ACHN (cell line): ENCODE data around the gene NRP1.
"Not testable (repeated sequence)": the region's sequence is repeated elsewhere in the genome, so short reads cannot be mapped to it uniquely, and the experiment has no call there.

ENCODE experiments used
- DNase-seq: peaks from one replicate; pipeline ENCODE4 v3.0.0-alpha.2; 2015
- in situ Hi-C: cut with HindIII; loops from 2 replicates; pipeline ENCODE4 v1.10.0; 2017; ENCODE audit warnings: low sequenced_read_pairs, low pct_ligation_motif_present, low pct_unique_long_range_greater_than_20kb

Gene NRP1

GRCh38 chr10:33334153-33334804, at the start of gene NRP1:
NRP1 (minus strand) TSS chr10:33334667; CDS start chr10:33334382, 285 bp downstream.
- in situ Hi-C loops, result no loop called here
- DNase-seq, result no peak

GRCh38 chr10:33384201-33384600, 49.7 kb upstream of the NRP1 start:
- in situ Hi-C loops, DNase-seq: not testable (repeated sequence)

DNA sequence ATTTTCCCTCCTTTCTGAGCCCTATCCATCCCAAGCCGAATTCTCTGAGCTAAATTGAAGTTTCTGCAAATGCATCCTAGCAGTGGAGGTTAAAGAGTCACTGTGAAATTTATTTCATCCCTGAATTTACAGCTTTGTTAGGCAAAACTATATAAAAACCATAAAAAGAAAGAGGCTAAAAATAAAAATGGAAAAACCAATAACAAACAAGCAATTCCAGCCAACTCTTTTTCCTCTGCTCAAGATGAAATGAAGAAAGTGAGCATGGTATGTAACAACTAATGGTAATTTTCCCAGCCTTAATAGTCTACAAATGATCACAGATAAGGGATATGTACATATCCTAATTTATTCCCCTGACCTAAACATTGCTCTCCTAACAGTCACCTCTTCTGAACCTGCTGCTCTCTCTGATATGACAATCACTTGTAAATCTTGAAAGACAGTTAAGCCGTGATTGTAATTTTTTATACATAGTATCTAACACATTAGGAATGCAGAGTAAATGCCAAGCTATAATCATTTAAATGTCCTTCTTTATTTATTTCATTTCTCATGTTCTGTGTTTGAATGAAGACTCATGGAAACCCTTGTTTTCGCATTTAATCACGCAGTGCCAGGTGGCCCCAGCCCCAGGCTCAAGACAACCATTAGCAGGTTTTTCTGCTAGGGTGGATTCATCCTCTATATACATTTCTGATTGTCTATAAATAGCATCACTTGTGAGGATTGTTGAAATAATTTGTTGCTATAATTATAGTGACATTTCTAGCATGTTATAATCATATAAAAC, 48.6 kb upstream of the NRP1 start:
- in situ Hi-C loops, result no loop called here

GRCh38 chr10:33382216-33382600, 47.7 kb upstream of the NRP1 start:
- in situ Hi-C loops, result no loop called here
- DNase-seq, result no peak

More for the DNA sequence above, 48.6 kb upstream of the NRP1 start:
- DNase-seq, result no peak

- no peak for DNase-seq
- in situ Hi-C loops, result no loop called here
Observed at GRCh38 chr10:33381451-33382215, 47.2 kb upstream of the NRP1 start.

GRCh38 chr10:33377658-33378025, 43.2 kb upstream of the NRP1 start:
- DNase-seq, result no peak
- in situ Hi-C loops, result no loop called here

DNA sequence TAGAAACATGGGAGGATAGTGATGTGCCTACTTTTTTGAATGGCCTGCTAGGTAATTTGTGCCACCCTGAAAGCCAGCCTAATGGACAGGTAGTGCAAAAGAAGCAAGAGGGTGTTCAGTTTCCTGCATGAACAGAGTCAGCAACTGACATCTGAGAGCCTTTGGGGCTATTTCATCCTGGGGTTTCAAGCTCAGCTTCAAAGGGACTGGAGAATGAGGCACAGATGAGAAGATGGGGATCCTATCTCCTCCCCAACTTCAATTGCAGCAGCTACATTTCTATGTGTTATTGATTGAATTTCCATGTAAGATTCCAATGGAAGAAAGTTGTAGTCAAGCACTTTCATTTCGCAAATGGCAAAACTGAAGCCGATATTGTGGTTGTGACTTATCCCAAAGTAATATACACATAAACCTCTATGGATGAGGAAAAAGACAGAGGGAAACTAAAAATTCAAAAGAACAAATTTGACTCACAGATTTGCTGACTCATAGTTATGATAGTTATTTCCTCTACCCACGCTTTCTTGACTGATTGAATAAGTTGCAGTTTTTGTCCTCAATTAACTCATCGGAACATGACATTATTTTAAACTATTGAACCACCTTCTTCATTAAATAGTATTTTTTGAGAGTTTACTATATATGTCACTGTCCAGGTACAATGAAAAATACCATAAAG, 42.6 kb upstream of the NRP1 start:
- DNase-seq, result peak; percentile 4
- in situ Hi-C loops, result no loop called here

DNA sequence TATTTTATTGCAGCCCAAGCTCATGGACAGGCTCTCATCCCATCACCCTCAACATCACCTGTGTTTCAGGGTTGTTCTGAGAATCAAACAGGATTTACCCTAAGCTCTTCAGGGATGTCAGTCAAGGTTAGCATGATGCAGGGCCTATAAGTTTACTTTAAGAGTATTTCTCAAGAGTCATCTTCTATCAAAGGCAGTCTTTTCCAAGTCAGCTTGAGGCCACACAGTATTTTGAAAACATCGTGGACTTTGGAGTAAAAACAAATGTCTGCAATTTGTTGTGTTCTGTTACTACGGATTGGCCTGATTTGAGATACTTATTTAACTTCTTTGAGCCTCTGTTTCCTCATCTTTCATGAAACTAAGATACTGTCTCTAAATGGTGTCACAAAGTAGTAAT, 42.0 kb upstream of the NRP1 start:
- DNase-seq, result no peak
- in situ Hi-C loops, result no loop called here

DNA sequence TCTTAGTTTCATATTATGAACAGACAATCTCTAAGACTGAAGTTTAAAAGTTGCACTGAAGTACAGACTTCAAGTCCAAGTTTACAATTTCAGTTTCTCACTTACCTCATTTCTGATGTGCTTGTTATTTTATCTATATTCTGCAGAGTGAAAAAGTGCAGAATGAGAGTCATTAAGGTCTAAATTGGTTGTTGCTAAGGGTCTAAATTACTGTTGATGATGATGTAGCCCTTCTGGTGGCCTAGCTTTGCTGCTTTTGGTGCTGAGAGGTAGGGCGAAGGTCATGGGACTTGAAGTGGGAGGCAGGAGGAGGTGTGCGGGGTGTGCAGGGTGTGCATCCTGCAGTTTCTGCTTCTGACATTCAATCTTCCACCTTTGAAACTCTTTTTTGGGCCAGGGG, 38.8 kb upstream of the NRP1 start:
- no peak for DNase-seq

DNA sequence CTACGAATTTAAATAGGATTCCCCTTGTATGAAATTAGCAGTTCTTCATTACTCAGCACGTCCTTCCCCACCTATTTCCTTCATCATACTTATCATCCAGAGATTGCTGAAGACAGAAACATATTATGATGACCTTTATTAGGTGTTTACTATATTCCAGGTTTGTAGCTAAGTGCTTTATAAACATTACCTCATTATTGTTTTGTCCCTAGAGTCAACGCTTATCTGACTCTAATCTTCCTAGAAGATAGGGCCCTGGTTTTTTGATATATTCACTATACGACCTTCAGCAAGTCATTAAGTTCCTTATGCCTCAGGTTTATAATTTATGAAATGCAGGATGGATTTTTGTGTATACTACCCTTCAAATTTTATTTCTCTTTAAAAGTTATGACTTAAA, 36.8 kb upstream of the NRP1 start:
- no peak for DNase-seq
- in situ Hi-C loops, result no loop called here

More for the DNA sequence above, 38.8 kb upstream of the NRP1 start:
- in situ Hi-C loops, result no loop called here

GRCh38 chr10:33370434-33370930, 36.0 kb upstream of the NRP1 start:
- in situ Hi-C loops, result no loop called here
- no peak for DNase-seq

DNA sequence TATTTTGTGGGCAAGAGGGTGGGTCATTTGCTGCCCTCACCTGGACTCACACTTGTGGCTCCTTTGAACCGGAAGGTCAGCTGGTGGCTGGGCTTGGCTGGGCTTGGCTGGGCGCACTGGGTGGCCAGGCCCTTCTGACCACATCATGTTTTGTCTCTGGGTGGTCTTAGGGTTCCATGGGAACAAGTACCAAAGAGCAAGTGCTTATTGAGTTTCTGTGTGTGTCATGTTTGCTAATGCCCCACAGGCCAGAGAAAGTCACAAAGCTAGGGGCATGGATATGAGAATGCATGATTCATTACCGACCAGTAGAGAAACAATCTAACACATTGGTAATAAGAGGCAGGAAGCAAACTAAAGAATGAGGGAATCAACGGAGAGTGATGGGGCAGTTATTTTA, 33.6 kb upstream of the NRP1 start:
- in situ Hi-C loops, result no loop called here
- DNase-seq, result no peak

DNA sequence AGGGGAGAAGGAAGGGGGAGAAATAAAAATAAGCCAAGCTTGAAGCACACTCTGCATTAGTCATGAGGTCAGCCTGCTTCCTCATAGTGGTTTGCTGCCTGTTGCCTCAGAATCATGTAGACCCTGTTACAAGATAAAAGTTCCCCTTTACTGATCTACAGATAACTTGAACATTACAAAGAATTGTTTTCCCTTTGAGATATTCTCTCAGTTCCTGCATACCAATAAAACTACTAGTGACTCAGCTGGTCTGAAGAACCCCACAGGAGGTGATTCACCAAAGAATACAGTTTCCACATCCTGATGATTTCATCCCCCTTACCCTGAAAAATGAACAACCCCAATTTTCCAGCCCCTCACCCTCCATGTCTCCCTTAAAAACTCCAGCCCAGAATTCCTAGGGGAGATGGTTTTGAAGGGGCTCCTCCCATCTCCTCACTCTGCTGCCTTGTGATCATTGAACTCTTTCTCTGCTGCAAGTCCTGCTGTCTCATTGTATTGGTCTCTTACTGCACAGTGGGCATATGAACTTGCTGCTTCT, 31.5 kb upstream of the NRP1 start:
- in situ Hi-C loops, result no loop called here
- DNase-seq, result peak; percentile 53

DNA sequence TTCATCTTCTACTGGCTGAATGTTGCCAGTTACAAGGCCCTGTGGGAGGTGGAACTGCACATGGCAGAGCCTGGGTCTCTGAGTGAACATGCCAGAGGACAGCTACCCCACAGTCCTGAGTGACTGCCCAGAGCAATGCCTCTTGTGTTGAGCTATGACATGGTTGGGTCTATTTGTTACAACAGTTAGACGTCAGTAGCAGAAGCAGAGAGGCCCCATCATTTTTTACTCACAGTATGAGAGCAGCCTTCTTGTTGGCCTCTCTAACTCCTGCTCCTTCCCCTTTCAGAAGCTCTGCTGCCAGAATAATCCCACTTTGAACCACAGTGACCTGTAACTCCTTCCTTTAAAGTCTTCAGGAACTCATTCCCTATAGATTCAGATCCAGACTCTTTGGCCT, 30.8 kb upstream of the NRP1 start:
- DNase-seq, result no peak
- in situ Hi-C loops, result no loop called here

DNA sequence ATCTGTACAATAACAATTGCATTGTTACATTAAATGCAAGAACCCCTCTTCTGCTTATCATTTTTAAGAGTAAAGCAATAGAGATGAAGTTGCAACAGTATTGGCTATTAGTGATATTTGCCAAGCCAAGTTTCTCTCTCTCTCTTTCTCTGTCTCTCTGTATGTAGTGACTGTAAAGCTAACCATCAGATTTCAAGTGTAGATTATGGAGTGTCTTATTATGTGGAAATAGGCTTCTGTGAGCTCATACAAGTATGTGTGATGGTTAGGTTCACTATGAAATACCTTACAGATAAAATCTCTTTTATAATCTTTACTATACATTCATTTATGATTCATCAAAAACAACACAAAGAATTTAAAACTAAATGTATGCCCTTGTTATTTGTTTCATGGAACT, 28.6 kb upstream of the NRP1 start:
- in situ Hi-C loops, result no loop called here
- no peak for DNase-seq

GRCh38 chr10:33358016-33358415, 23.5 kb upstream of the NRP1 start:
- in situ Hi-C loops, result no loop called here
- no peak for DNase-seq

DNA sequence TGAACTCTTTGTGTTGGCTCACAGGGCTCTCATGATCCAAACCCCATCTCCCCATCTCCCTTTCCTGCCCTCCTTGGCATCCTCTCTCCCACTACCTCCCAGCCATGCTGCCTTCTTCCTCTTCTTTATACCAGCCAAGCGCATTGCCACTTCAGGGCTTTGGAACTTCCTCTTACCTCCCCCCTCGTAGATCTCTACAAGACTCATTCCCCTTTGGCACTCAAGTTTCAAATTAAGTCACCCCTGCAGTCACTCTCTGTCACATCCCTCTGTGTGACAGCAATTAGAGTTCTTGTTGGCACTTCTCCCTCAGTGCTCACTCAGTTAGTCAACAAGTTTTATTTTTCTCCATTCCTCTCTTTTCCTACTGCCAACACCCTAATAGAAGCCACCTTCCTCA, 20.8 kb upstream of the NRP1 start:
- no peak for DNase-seq
- in situ Hi-C loops, result no loop called here

DNA sequence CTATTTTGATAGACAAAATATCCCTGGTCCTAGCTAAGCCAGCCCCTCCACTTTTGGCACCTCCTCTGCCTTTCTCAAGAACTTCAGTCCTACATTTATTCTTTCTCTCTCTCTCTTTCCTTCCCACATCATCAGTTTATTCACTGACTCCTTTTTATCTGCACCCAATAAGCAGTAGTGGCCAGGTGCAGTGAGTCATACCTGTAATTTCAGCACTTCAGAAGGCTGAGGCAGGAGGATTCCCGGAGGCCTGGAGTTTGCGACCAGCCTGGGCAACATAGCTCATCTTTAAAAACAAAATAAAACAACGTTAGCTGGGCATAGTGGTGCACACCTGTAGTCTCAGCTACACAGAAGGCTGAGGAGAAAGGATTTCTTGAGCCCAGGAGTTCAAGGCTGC, 19.4 kb upstream of the NRP1 start:
- in situ Hi-C loops, result no loop called here
- DNase-seq, result no peak

GRCh38 chr10:33353334-33353733, 18.9 kb upstream of the NRP1 start:
- no peak for DNase-seq

More at GRCh38 chr10:33353334-33353733, 18.9 kb upstream of the NRP1 start:
- in situ Hi-C loops, result no loop called here
